ENCODE results near the gene MEGF11.
"Not testable (repeated sequence)": the region's sequence is repeated elsewhere in the genome, so short reads cannot be mapped to it uniquely, and the experiment has no call there.

MEGF11 gene

GRCh38 chr15:66276546-66276945 lies 23.0 kb upstream of the MEGF11 start:
- no peak overlapping the region for H3K4me3 ChIP-seq (ENCODE audit: control insufficient read depth, low read depth, low read length)
- no peak for DNase-seq (ENCODE audit: low read depth)
- TF ChIP-seq CTCF (conservative IDR thresholded peaks at IDR 0.05; ENCODE audit: control insufficient read depth, insufficient read depth, low read depth, low read length): no peak

GRCh38 chr15:66275352-66275751 lies 21.8 kb upstream of the MEGF11 start:
- DNase-seq (ENCODE audit: low read depth): no peak
- no peak for TF ChIP-seq CTCF (conservative IDR thresholded peaks at IDR 0.05; ENCODE audit: control insufficient read depth, insufficient read depth, low read depth, low read length)
- no peak overlapping the region for H3K4me3 ChIP-seq (ENCODE audit: control insufficient read depth, low read depth, low read length)

GRCh38 chr15:66270932-66271331 lies 17.4 kb upstream of the MEGF11 start:
- no peak overlapping the region for H3K4me3 ChIP-seq (ENCODE audit: control insufficient read depth, low read depth, low read length)
- no peak for TF ChIP-seq CTCF (conservative IDR thresholded peaks at IDR 0.05; ENCODE audit: control insufficient read depth, insufficient read depth, low read depth, low read length)
- no peak for DNase-seq (ENCODE audit: low read depth)

- no peak for TF ChIP-seq CTCF (conservative IDR thresholded peaks at IDR 0.05; ENCODE audit: control insufficient read depth, insufficient read depth, low read depth, low read length)
- no peak overlapping the region for H3K4me3 ChIP-seq (ENCODE audit: control insufficient read depth, low read depth, low read length)
- DNase-seq (ENCODE audit: low read depth): peak; percentile 37
Measured at GRCh38 chr15:66269326-66270090, 16.0 kb upstream of the MEGF11 start.

GRCh38 chr15:66264859-66265513 lies 11.4 kb upstream of the MEGF11 start:
- no peak overlapping the region for H3K4me3 ChIP-seq (ENCODE audit: control insufficient read depth, low read depth, low read length)
- no peak for TF ChIP-seq CTCF (conservative IDR thresholded peaks at IDR 0.05; ENCODE audit: control insufficient read depth, insufficient read depth, low read depth, low read length)
- DNase-seq (ENCODE audit: low read depth): no peak

DNA sequence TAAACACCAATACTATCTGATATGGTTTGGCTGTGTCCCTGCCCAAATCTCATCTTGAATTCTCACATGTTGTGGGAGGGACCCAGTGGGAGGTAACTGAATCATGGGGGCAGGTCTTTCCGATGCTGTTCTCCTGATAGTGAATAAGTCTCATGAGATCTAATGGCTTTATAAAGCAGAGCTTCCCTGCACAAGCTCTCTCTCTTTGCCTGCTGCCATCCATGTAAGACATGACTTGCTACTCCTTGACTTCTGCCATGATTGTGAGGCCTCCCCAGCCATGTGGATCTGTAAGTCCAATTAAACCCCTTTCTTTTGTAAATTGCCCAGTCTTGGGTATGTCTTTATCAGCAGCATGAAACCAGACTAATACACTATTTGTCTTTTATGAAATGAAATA lies 9.3 kb upstream of the MEGF11 start:
- not testable (repeated sequence) for DNase-seq (ENCODE audit: low read depth); H3K4me3 ChIP-seq (ENCODE audit: control insufficient read depth, low read depth, low read length)

GRCh38 chr15:66261056-66261455 lies 7.5 kb upstream of the MEGF11 start:
- TF ChIP-seq CTCF (conservative IDR thresholded peaks at IDR 0.05; ENCODE audit: control insufficient read depth, insufficient read depth, low read depth, low read length): no peak
- H3K4me3 ChIP-seq (ENCODE audit: control insufficient read depth, low read depth, low read length): no peak overlapping the region
- DNase-seq (ENCODE audit: low read depth): peak; percentile 4

Data from fibroblast of mammary gland (primary cell).